ENCODE results near the gene GRID1.

DNA sequence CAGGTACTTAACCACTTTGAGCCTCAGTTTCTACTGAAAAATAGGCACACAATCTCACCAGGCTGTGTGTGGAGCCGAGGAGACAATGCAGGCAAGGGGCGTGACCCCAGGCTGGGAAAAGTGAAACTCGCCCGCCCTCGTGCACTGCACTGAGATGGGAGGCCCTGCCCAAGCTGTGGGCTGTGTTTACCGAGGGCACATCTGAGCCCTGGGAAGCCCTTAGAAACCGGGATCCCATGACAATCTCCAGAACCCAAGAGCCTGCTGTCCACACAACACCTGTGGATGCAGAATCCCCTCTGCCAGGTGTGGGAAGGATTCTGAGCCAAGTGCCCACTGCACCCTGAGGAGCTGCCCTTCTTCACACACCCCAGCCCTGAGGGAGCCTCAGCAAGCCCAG lies 198.3 kb downstream of the GRID1 start:
- TF ChIP-seq ZNF274 (IDR thresholded peaks at IDR 0.05; ENCODE audit: low read depth, low read length) (no peak), SUZ12 (IDR thresholded peaks at IDR 0.05; ENCODE audit: extremely low read depth, insufficient read depth, insufficient read length) (no peak)
